Transverse colon (tissue), 3 donors: Measurements from ENCODE around the gene CRTC3.

Experiments
- CTCF ChIP-seq, 5 experiments: fragments of 200-600 bp in 3 of 5; fragments of 450-650 bp in 2 of 5; sonication (generic) in 3 of 5; IDR thresholded peaks; 1 replicate in 2 of 5; 2 replicates in 3 of 5; pipeline ENCODE4 v1.5.1; 2016 to 2017; ENCODE audit warnings: antibody characterized with exemption in 5 of 5, inconsistent platforms in 3 of 5, mild to moderate bottlenecking in 2 of 5, moderate library complexity in 1 of 5
- EP300 ChIP-seq: sonication (generic); formaldehyde crosslinking; IDR thresholded peaks from one replicate; pipeline ENCODE4 v1.6.1; 2017; ENCODE audit warnings: antibody characterized with exemption, low read depth
- POLR2A ChIP-seq: fragments of 450-650 bp; IDR thresholded peaks from one replicate; pipeline ENCODE4 v1.6.1; 2016; ENCODE audit warnings: antibody characterized with exemption, mild to moderate bottlenecking, moderate library complexity

- TF ChIP-seq POLR2A (no peak), CTCF (IDR thresholded peaks at IDR 0.05) (no peak), EP300 (no peak)
Observed at GRCh38 chr15:90624278-90624981, 94.7 kb downstream of the CRTC3 start.
